Ishikawa (cell line): ENCODE measurements around the gene NOS1AP.

Experiments
- CEBPB ChIP-seq: IDR thresholded peaks from 2 replicates; pipeline ENCODE4 v1.6.1; 2012
- CREB1 ChIP-seq: IDR thresholded peaks from 2 replicates; pipeline ENCODE4 v1.6.1; 2012; ENCODE audit warnings: low read depth
- EGR1 ChIP-seq: IDR thresholded peaks from 2 replicates; pipeline ENCODE4 v1.6.1; 2012
- EP300 ChIP-seq: IDR thresholded peaks from 2 replicates; pipeline ENCODE4 v1.6.1; 2012; ENCODE audit warnings: borderline replicate concordance
- FOXM1 ChIP-seq: IDR thresholded peaks from 2 replicates; pipeline ENCODE4 v1.6.1; 2012; ENCODE audit warnings: low read depth, borderline replicate concordance
- NFIC ChIP-seq: IDR thresholded peaks from 2 replicates; pipeline ENCODE4 v1.6.1; 2012
- RAD21 ChIP-seq: IDR thresholded peaks from 2 replicates; pipeline ENCODE4 v1.6.1; 2012; ENCODE audit warnings: low read depth
- REST ChIP-seq: IDR thresholded peaks from 2 replicates; pipeline ENCODE4 v1.6.1; 2012; ENCODE audit warnings: low read depth, mild to moderate bottlenecking
- TAF1 ChIP-seq: IDR thresholded peaks from 2 replicates; pipeline ENCODE4 v1.6.1; 2012; ENCODE audit warnings: low read depth, mild to moderate bottlenecking
- TCF12 ChIP-seq: IDR thresholded peaks from 2 replicates; pipeline ENCODE4 v1.6.1; 2012; ENCODE audit warnings: low read depth
- TEAD4 ChIP-seq: IDR thresholded peaks from 2 replicates; pipeline ENCODE4 v1.6.1; 2012
- YY1 ChIP-seq: IDR thresholded peaks from 2 replicates; pipeline ENCODE4 v1.6.1; 2012; ENCODE audit warnings: low read depth
- ZBTB7A ChIP-seq: IDR thresholded peaks from 2 replicates; pipeline ENCODE4 v1.6.1; 2012; ENCODE audit warnings: low read depth
- TF ChIP-seq, protein P1 (sequence below): IDR thresholded peaks from 2 replicates; pipeline ENCODE4 v1.6.1; 2012
- TF ChIP-seq, protein P2 (sequence below): IDR thresholded peaks from 2 replicates; pipeline ENCODE4 v1.6.1; 2012

Gene NOS1AP

DNA sequence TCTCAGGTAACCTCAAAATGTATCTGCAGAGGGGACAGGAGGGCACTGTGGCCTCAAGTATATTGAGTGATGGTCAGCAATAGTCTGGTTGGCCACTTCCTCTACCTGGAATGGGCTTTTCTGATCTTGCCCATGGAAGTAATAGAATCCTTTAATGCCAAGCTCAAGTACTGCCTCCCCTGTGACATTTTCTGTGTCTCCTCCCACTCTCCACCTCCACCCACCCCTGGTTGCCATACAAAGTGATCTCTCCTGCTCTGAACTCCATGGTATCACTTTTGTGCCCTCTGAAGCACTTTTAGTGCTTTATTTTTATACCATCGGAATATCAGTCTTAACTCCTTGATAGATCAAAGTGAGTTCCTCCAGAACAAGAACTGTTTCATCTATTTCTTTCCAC is 9.2 kb upstream of the NOS1AP start:
- TF ChIP-seq TCF12 = no peak
- no peak for TF ChIP-seq TEAD4
- no peak for TF ChIP-seq EGR1
- no peak for TF ChIP-seq REST
- no peak for TF ChIP-seq YY1
- TF ChIP-seq, protein P1, sequence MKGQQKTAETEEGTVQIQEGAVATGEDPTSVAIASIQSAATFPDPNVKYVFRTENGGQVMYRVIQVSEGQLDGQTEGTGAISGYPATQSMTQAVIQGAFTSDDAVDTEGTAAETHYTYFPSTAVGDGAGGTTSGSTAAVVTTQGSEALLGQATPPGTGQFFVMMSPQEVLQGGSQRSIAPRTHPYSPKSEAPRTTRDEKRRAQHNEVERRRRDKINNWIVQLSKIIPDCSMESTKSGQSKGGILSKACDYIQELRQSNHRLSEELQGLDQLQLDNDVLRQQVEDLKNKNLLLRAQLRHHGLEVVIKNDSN = no peak
- TF ChIP-seq TAF1 = no peak
- no peak for TF ChIP-seq RAD21
- no peak for TF ChIP-seq FOXM1
- TF ChIP-seq EP300 = no peak
- TF ChIP-seq CEBPB = no peak
- no peak for TF ChIP-seq CREB1
- TF ChIP-seq NFIC = no peak
- TF ChIP-seq, protein P2, sequence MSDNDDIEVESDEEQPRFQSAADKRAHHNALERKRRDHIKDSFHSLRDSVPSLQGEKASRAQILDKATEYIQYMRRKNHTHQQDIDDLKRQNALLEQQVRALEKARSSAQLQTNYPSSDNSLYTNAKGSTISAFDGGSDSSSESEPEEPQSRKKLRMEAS = no peak
- no peak for TF ChIP-seq ZBTB7A

GRCh38 chr1:162062542-162063015 is 6.9 kb upstream of the NOS1AP start:
- TF ChIP-seq CEBPB (no peak), EP300 (peak; percentile 18; the same call in 1 of the 2 replicates), TCF12 (peak; percentile 47; the same call in 1 of the 2 replicates)
- TF ChIP-seq, protein P2 = 0 out of 2 replicates have a peak, but pooled peaks have one; percentile 9

DNA sequence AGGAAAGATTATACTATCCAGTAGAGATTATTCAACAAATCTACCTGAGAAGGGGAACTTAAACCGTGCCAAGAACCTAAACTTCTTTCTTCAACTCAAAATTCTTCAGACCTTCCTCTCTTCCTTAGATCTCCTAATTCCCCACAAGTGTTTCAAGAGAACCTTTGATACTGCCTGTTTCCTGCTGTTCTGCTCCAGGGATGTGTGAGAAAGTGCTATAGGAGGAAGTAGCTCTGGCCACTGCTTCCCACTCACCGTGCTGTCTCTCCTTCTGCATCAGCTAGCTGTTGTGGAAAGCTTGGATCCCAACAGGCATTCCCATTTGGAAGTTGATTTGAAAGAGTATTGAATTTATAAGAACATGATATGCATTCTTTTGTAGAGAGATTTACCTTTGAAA is 4.5 kb upstream of the NOS1AP start:
- TF ChIP-seq REST = no peak
- no peak for TF ChIP-seq ZBTB7A
- no peak for TF ChIP-seq RAD21
- TF ChIP-seq, protein P1 = no peak
- no peak for TF ChIP-seq FOXM1
- no peak for TF ChIP-seq TEAD4
- TF ChIP-seq TCF12 = no peak
- TF ChIP-seq CREB1 = no peak
- TF ChIP-seq, protein P2 = no peak

- no peak for TF ChIP-seq YY1
- no peak for TF ChIP-seq RAD21
- TF ChIP-seq, protein P2 = no peak
- TF ChIP-seq EP300 = no peak
- TF ChIP-seq TEAD4 = no peak
- no peak for TF ChIP-seq EGR1
- TF ChIP-seq CEBPB = no peak
- no peak for TF ChIP-seq NFIC
Observed at GRCh38 chr1:162067466-162067865, 2.0 kb upstream of the NOS1AP start.

GRCh38 chr1:162068301-162068700 is 1.2 kb upstream of the NOS1AP start:
- TF ChIP-seq ZBTB7A (no peak), TEAD4 (no peak), EGR1 (no peak), REST (no peak), EP300 (no peak), YY1 (no peak)
